Breast epithelium (tissue), 3 donors: Measurements from ENCODE around the gene RPL13.

Source experiments
- CTCF ChIP-seq, 3 donors: fragments of 450-650 bp; IDR thresholded peaks; one replicate each; pipeline ENCODE4 v1.5.1; 2016 to 2017; ENCODE audit warnings: antibody characterized with exemption in 3 of 3, mild to moderate bottlenecking in 3 of 3, moderate library complexity in 3 of 3
- POLR2A ChIP-seq: fragments of 450-650 bp; IDR thresholded peaks from one replicate; pipeline ENCODE4 v1.6.1; 2016; ENCODE audit warnings: antibody characterized with exemption, mild to moderate bottlenecking, moderate library complexity
- POLR2AphosphoS5 ChIP-seq, 3 donors: sonication (generic); formaldehyde crosslinking; IDR thresholded peaks; one replicate each; pipeline ENCODE4 v1.6.1; 2017; ENCODE audit warnings: antibody characterized with exemption in 3 of 3

DNA sequence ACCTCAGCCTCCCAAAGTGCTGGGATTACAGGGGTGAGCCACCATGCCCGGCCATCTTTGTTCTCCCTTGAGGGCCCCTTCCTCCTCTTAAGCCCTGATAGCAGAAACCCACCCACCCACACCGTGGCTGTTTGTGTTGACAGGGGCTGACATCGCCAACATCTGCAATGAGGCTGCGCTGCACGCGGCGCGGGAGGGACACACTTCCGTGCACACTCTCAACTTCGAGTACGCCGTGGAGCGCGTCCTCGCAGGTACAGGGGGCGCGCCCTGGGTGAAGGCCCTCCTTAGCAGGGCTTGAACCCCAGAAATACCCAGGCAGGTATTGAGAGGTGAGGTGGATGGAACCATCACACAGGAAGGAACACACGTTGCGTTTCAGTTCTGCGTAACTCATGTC, 12.6 kb upstream of the RPL13 start:
- TF ChIP-seq POLR2AphosphoS5 (IDR thresholded peaks at IDR 0.05) = no peak
- TF ChIP-seq CTCF (IDR thresholded peaks at IDR 0.05) = no peak
- no peak for TF ChIP-seq POLR2A
